Lower leg skin (tissue), 3 donors: ENCODE data around the gene KCNIP4.

Experiments used
- POLR2A ChIP-seq, 2 donors: fragments of 450-650 bp; IDR thresholded peaks; one replicate each; pipeline ENCODE4 v1.6.1; 2016 to 2017; ENCODE audit warnings: antibody characterized with exemption in 2 of 2, mild to moderate bottlenecking in 1 of 2, moderate library complexity in 1 of 2
- TF ChIP-seq, protein P1 (sequence below), 3 donors: fragments of 450-650 bp; IDR thresholded peaks; one replicate each; pipeline ENCODE4 v1.5.1; 2016; ENCODE audit warnings: antibody characterized with exemption in 3 of 3, mild to moderate bottlenecking in 3 of 3, moderate library complexity in 2 of 3

DNA sequence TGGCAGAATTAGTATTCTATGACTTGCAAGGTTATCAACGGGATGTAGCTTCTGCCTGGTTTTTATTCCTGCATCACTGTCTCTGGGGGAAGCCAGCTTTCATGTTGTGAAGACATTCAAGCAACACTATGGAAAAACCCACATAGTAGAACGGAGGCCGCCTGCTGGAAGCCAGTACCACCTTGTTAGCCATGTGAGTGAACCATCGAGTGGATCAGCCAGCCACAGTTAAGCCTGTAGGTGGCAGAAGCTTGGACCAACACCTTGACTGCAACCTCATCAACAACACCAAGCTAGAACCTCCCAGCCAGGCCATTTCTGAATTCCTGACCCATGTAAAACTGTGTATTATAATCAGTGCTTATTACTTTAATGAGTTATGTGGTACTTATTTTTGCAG is 538.2 kb downstream of the KCNIP4 start:
- TF ChIP-seq, protein P1, sequence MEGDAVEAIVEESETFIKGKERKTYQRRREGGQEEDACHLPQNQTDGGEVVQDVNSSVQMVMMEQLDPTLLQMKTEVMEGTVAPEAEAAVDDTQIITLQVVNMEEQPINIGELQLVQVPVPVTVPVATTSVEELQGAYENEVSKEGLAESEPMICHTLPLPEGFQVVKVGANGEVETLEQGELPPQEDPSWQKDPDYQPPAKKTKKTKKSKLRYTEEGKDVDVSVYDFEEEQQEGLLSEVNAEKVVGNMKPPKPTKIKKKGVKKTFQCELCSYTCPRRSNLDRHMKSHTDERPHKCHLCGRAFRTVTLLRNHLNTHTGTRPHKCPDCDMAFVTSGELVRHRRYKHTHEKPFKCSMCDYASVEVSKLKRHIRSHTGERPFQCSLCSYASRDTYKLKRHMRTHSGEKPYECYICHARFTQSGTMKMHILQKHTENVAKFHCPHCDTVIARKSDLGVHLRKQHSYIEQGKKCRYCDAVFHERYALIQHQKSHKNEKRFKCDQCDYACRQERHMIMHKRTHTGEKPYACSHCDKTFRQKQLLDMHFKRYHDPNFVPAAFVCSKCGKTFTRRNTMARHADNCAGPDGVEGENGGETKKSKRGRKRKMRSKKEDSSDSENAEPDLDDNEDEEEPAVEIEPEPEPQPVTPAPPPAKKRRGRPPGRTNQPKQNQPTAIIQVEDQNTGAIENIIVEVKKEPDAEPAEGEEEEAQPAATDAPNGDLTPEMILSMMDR (IDR thresholded peaks at IDR 0.05) = no peak
- no peak for TF ChIP-seq POLR2A (IDR thresholded peaks at IDR 0.05)
